WTC11 (cell line): ENCODE data around the gene CISD2. TPM values are rescaled to one million over a fixed set of nuclear protein-coding genes. Genes with fewer than 3 reads are reported as not detected.
"Not testable (repeated sequence)": the region's sequence is repeated elsewhere in the genome, so short reads cannot be mapped to it uniquely, and the experiment has no call there.

ENCODE experiments used
- ATAC-seq: fragments of 200-7000 bp; cut with Tn5 transposase; 2 replicates; pipeline ENCODE4 v1.10.0; 2021; ENCODE audit warnings: mild to moderate bottlenecking, moderate library complexity
- CTCF ChIA-PET: fragments of 300-600 bp; sonication (Branson Sonifier 250); formaldehyde crosslinking; loops from one replicate; lab custom pipeline; 2021; ENCODE audit warnings: antibody characterized with exemption; lab: Charles Lee
- POLR2A ChIA-PET: fragments of 350-600 bp; sonication (Branson Sonifier 250); formaldehyde crosslinking; loops from one replicate; lab custom pipeline; 2021; ENCODE audit warnings: antibody characterized with exemption; lab: Charles Lee
- DNase-seq: peaks from one replicate; pipeline ENCODE4 v3.0.0; 2021; ENCODE audit warnings: low spot score
- H3K27ac Mint-ChIP-seq: 2 replicates; pipeline ENCODE4 v1.8.0; 2021; ENCODE audit warnings: mixed read lengths
- H3K27me3 Mint-ChIP-seq: 2 replicates; pipeline ENCODE4 v1.8.0; 2021; ENCODE audit warnings: low read depth, mild to moderate bottlenecking, moderate library complexity, mixed read lengths
- H3K36me3 Mint-ChIP-seq: 2 replicates; pipeline ENCODE4 v1.8.0; 2021; ENCODE audit warnings: mixed read lengths
- H3K4me1 Mint-ChIP-seq: 2 replicates; pipeline ENCODE4 v1.8.0; 2022; ENCODE audit warnings: mixed read lengths
- H3K4me3 Mint-ChIP-seq: 2 replicates; pipeline ENCODE4 v1.8.0; 2021; ENCODE audit warnings: mild to moderate bottlenecking, moderate library complexity, mixed read lengths
- H3K9me3 Mint-ChIP-seq: 2 replicates; pipeline ENCODE4 v1.8.0; 2021; ENCODE audit warnings: mixed read lengths
- CBFB ChIP-seq: sonication (generic); formaldehyde crosslinking; IDR thresholded peaks from 2 replicates; pipeline ENCODE4 v1.8.1; 2022; ENCODE audit warnings: mild to moderate bottlenecking, low read depth, missing genetic modification reagents
- E2F5 ChIP-seq: sonication (generic); formaldehyde crosslinking; IDR thresholded peaks from 2 replicates; pipeline ENCODE4 v1.8.1; 2022; ENCODE audit warnings: mild to moderate bottlenecking, moderate library complexity, missing genetic modification reagents
- EMX1 ChIP-seq: fragments of 250-450 bp; sonication (Bioruptor Pico); IDR thresholded peaks from 2 replicates; pipeline ENCODE4 v1.8.0; 2021; ENCODE audit warnings: mild to moderate bottlenecking
- GABPB1 ChIP-seq: sonication (generic); formaldehyde crosslinking; IDR thresholded peaks from 2 replicates; pipeline ENCODE4 v1.8.1; 2023; ENCODE audit warnings: mild to moderate bottlenecking, missing genetic modification reagents
- GRHL2 ChIP-seq: fragments of 250-450 bp; sonication (Bioruptor Pico); IDR thresholded peaks from 2 replicates; pipeline ENCODE4 v1.8.0; 2022; ENCODE audit warnings: mild to moderate bottlenecking, moderate library complexity; ENCODE audit not compliant: insufficient replicate concordance, severe bottlenecking
- GTF2I ChIP-seq: fragments of 250-450 bp; sonication (Bioruptor Pico); conservative IDR thresholded peaks from 2 replicates; pipeline ENCODE4 v1.4.0; 2021; ENCODE audit warnings: mild to moderate bottlenecking
- HMGXB4 ChIP-seq: sonication (generic); formaldehyde crosslinking; IDR thresholded peaks from 2 replicates; pipeline ENCODE4 v1.8.1; 2023; ENCODE audit warnings: mild to moderate bottlenecking, moderate library complexity, missing genetic modification reagents
- JAZF1 ChIP-seq: fragments of 250-450 bp; sonication (Bioruptor Pico); IDR thresholded peaks from 2 replicates; pipeline ENCODE4 v1.9.0; 2021; ENCODE audit warnings: moderate library complexity, mild to moderate bottlenecking, inconsistent platforms
- TEAD4 ChIP-seq: sonication (generic); formaldehyde crosslinking; IDR thresholded peaks from 2 replicates; pipeline ENCODE4 v1.8.0; 2022; ENCODE audit warnings: mild to moderate bottlenecking, missing genetic modification reagents
- ZBTB21 ChIP-seq: sonication (generic); formaldehyde crosslinking; IDR thresholded peaks from 2 replicates; pipeline ENCODE4 v1.8.1; 2023; ENCODE audit warnings: mild to moderate bottlenecking, missing genetic modification reagents, borderline replicate concordance
- ZNF232 ChIP-seq: sonication (generic); formaldehyde crosslinking; IDR thresholded peaks from 2 replicates; pipeline ENCODE4 v1.8.0; 2022; ENCODE audit warnings: mild to moderate bottlenecking, missing genetic modification reagents
- ZNF263 ChIP-seq: sonication (generic); formaldehyde crosslinking; IDR thresholded peaks from 2 replicates; pipeline ENCODE4 v1.8.1; 2022; ENCODE audit warnings: low read depth, mild to moderate bottlenecking, moderate library complexity, missing genetic modification reagents
- ZNF416 ChIP-seq: fragments of 250-450 bp; sonication (Bioruptor Pico); IDR thresholded peaks from 2 replicates; pipeline ENCODE4 v1.9.0; 2021; ENCODE audit warnings: mild to moderate bottlenecking, inconsistent platforms
- ZNF671 ChIP-seq: fragments of 250-450 bp; sonication (Bioruptor Pico); IDR thresholded peaks from 2 replicates; pipeline ENCODE4 v1.8.0; 2021; ENCODE audit warnings: mild to moderate bottlenecking
- total RNA-seq: library from RNA; stranded (reverse); gene quantifications from 3 replicates; pipeline ENCODE4 v1.2.3, GENCODE V29; 2021
- TF ChIP-seq, protein P1 (sequence below): sonication (generic); formaldehyde crosslinking; IDR thresholded peaks from 2 replicates; pipeline ENCODE4 v1.8.0; 2022; ENCODE audit warnings: missing genetic modification reagents
- TF ChIP-seq, protein P2 (sequence below): fragments of 250-450 bp; sonication (Bioruptor Pico); IDR thresholded peaks from 2 replicates; pipeline ENCODE4 v1.9.0; 2021; ENCODE audit warnings: moderate library complexity, mild to moderate bottlenecking, inconsistent platforms, borderline replicate concordance
- TF ChIP-seq, protein P3 (sequence below): sonication (generic); formaldehyde crosslinking; IDR thresholded peaks from 2 replicates; pipeline ENCODE4 v1.8.0; 2022; ENCODE audit warnings: mild to moderate bottlenecking, missing genetic modification reagents

The CISD2 gene
- total RNA-seq, 1 experiment from 2014 or later: 30.0 TPM

GRCh38 chr4:102883278-102883677 is 14.5 kb downstream of the CISD2 start:
- peaks cover 7% of the 10 kb centered on the region for H3K36me3 Mint-ChIP-seq
- DNase-seq: no peak
- peaks cover 4% of the 10 kb centered on the region for H3K9me3 Mint-ChIP-seq
- no peak for TF ChIP-seq EMX1 (CRISPR knock-in tag)
- no peak for TF ChIP-seq ZBTB21 (CRISPR knock-in tag)
- no peak for TF ChIP-seq HMGXB4
- TF ChIP-seq, protein P1, sequence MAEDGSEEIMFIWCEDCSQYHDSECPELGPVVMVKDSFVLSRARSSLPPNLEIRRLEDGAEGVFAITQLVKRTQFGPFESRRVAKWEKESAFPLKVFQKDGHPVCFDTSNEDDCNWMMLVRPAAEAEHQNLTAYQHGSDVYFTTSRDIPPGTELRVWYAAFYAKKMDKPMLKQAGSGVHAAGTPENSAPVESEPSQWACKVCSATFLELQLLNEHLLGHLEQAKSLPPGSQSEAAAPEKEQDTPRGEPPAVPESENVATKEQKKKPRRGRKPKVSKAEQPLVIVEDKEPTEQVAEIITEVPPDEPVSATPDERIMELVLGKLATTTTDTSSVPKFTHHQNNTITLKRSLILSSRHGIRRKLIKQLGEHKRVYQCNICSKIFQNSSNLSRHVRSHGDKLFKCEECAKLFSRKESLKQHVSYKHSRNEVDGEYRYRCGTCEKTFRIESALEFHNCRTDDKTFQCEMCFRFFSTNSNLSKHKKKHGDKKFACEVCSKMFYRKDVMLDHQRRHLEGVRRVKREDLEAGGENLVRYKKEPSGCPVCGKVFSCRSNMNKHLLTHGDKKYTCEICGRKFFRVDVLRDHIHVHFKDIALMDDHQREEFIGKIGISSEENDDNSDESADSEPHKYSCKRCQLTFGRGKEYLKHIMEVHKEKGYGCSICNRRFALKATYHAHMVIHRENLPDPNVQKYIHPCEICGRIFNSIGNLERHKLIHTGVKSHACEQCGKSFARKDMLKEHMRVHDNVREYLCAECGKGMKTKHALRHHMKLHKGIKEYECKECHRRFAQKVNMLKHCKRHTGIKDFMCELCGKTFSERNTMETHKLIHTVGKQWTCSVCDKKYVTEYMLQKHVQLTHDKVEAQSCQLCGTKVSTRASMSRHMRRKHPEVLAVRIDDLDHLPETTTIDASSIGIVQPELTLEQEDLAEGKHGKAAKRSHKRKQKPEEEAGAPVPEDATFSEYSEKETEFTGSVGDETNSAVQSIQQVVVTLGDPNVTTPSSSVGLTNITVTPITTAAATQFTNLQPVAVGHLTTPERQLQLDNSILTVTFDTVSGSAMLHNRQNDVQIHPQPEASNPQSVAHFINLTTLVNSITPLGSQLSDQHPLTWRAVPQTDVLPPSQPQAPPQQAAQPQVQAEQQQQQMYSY (CRISPR knock-in tag): no peak
- TF ChIP-seq GABPB1 (CRISPR knock-in tag): no peak
- TF ChIP-seq E2F5 (CRISPR knock-in tag): no peak
- TF ChIP-seq, protein P2, sequence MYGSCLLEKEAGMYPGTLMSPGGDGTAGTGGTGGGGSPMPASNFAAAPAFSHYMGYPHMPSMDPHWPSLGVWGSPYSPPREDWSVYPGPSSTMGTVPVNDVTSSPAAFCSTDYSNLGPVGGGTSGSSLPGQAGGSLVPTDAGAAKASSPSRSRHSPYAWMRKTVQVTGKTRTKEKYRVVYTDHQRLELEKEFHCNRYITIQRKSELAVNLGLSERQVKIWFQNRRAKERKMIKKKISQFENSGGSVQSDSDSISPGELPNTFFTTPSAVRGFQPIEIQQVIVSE (CRISPR knock-in tag): no peak
- TF ChIP-seq ZNF263 (CRISPR knock-in tag): no peak
- TF ChIP-seq JAZF1 (CRISPR knock-in tag): no peak
- no peak for TF ChIP-seq GRHL2
- TF ChIP-seq ZNF671 (CRISPR knock-in tag): no peak
- no peak for TF ChIP-seq ZNF416 (CRISPR knock-in tag)
- no peak for TF ChIP-seq CBFB
- TF ChIP-seq, protein P3, sequence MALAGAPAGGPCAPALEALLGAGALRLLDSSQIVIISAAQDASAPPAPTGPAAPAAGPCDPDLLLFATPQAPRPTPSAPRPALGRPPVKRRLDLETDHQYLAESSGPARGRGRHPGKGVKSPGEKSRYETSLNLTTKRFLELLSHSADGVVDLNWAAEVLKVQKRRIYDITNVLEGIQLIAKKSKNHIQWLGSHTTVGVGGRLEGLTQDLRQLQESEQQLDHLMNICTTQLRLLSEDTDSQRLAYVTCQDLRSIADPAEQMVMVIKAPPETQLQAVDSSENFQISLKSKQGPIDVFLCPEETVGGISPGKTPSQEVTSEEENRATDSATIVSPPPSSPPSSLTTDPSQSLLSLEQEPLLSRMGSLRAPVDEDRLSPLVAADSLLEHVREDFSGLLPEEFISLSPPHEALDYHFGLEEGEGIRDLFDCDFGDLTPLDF (CRISPR knock-in tag): no peak
- TF ChIP-seq TEAD4 (CRISPR knock-in tag): no peak
- TF ChIP-seq ZNF232 (CRISPR knock-in tag): no peak
- no peak for TF ChIP-seq GTF2I
- ChIA-PET POLR2A (no interaction called here), CTCF (no interaction called here)
- H3K4me3 Mint-ChIP-seq: no peak overlapping the region
- H3K4me1 Mint-ChIP-seq: peaks cover 15% of the 10 kb centered on the region
- peak; percentile 41; the same call in 1 of the 2 replicates for ATAC-seq
- no peak overlapping the region for H3K27ac Mint-ChIP-seq
- no peaks in the 10 kb centered on the region for H3K27me3 Mint-ChIP-seq

GRCh38 chr4:102888570-102888969 is 19.8 kb downstream of the CISD2 start:
- peaks cover 21% of the 10 kb centered on the region for H3K4me1 Mint-ChIP-seq
- H3K27me3 Mint-ChIP-seq, H3K27ac Mint-ChIP-seq, POLR2A ChIA-PET, CTCF ChIA-PET, H3K9me3 Mint-ChIP-seq, H3K36me3 Mint-ChIP-seq, H3K4me3 Mint-ChIP-seq: not testable (repeated sequence)
- ATAC-seq (peak; percentile 83), DNase-seq (peak; percentile 19)

- H3K9me3 Mint-ChIP-seq, DNase-seq, H3K36me3 Mint-ChIP-seq, H3K27me3 Mint-ChIP-seq, CTCF ChIA-PET, H3K4me3 Mint-ChIP-seq, POLR2A ChIA-PET, ATAC-seq, H3K27ac Mint-ChIP-seq: not testable (repeated sequence)
- H3K4me1 Mint-ChIP-seq: peaks cover 21% of the 10 kb centered on the region
These were observed 21.1 kb downstream of the CISD2 start for GRCh38 chr4:102889866-102890265.

DNA sequence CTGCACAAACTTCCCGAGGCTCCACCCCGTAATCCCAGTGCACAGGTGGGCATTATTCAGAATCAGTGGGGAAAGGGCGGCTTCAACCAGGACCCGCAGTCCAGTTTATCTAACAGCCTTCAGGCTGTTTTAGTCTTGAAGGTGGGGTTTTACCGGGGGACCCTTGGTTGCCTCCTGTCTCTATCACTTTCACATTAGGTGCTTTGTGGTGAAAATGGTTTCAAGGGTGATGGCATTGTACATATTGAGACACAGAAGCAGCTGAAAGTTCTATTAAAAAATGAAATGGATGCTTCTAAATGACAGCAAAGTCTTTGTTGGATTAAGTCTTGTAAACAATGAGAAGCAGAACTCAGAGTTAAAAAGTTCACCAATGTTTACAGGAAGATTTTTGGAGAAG is 27.8 kb downstream of the CISD2 start:
- H3K36me3 Mint-ChIP-seq, H3K27me3 Mint-ChIP-seq, H3K4me3 Mint-ChIP-seq, DNase-seq, POLR2A ChIA-PET, ATAC-seq, H3K9me3 Mint-ChIP-seq, H3K4me1 Mint-ChIP-seq, H3K27ac Mint-ChIP-seq, CTCF ChIA-PET: not testable (repeated sequence)

DNA sequence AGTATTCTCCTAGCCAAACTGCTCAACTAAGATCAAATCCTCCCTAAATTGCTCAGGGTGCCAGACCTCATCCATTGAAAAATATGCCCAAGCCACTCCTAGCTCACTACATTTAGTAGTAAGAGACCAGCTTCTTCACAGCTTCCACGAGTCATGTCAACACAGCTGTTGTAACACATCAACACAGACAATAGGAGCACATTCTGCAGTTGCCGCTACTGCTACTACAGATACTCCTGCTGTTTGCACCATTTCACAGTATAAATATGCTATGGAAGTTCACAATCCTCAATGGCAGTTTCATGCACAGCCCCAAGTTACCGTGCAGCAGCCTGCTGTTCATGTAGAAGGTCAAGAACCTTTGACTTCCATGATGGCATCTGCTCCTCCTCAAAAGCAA is 28.8 kb downstream of the CISD2 start:
- CTCF ChIA-PET: not testable (repeated sequence)

More for the DNA sequence above, 28.8 kb downstream of the CISD2 start:
- H3K4me3 Mint-ChIP-seq, ATAC-seq, H3K9me3 Mint-ChIP-seq, H3K27me3 Mint-ChIP-seq, POLR2A ChIA-PET, H3K36me3 Mint-ChIP-seq, H3K4me1 Mint-ChIP-seq, H3K27ac Mint-ChIP-seq, DNase-seq: not testable (repeated sequence)
